KG1 (cell line): ENCODE data around the gene GCSAM.

ENCODE experiments used
- DNase-seq: peaks from one replicate; lab custom pipeline; 2025; lab: John Stamatoyannopoulos, UW

The GCSAM gene

DNA sequence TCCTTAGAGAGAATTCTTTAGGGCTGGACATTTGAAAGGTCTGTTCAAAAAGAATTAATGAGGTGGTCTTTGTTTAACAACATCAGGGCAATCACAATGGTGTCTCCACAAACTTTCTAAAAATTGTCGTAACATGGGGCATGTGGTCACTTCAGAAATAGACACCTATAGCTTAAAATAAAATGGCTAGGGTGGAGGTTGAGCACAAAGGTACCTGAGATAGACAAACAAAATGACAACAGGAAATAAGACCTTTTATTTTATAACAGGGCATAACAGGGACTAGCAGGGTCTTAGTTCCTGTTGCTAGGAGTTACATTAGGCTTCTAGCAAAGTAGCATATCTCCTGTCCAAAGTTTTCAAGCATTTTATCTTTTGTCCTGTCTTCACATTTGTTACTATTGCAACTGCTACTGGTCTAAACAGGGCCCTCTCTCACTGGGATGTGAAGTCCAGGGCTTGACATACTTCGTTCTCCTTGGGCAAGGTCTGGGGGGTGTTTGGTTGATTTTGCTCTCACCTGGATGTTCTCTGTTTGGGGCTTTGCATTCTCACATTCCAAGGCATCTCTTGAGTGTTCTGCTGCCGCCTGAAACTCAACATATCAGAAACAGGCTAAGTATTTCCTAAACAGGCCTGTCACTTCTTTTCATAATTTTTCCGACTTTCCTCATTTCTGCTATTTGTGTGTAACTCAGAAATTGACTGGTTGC, 3.0 kb downstream of the GCSAM start:
- no peak for DNase-seq

GRCh38 chr3:112128843-112129727, 4.0 kb downstream of the GCSAM start:
- no peak for DNase-seq

- no peak for DNase-seq
These were observed 5.2 kb downstream of the GCSAM start for GRCh38 chr3:112127522-112128494.

GRCh38 chr3:112126511-112126911, 6.5 kb downstream of the GCSAM start:
- DNase-seq, result no peak

- DNase-seq, result no peak
These were observed 8.0 kb downstream of the GCSAM start for GRCh38 chr3:112124907-112125607.

- no peak for DNase-seq
These were observed 9.5 kb downstream of the GCSAM start for GRCh38 chr3:112123548-112123947.

DNA sequence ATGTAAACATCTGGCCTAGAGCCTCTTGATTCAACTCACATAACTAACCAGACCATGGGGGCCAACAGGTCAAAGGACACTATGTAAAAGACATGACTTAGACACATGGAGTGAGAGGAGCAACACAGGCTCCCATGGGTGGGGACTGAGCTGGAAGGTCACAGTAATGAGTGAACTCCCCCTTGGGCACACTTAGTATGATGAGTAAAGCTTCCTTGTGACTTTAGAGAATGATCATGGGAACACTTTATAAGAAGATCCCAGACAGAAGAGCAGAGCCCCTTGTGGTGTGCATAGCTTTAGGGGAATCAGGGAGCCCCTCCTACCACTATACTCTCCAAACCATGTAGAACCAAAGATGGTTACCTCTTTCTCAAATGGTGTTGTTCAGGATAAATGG, 10.2 kb downstream of the GCSAM start:
- no peak for DNase-seq

DNA sequence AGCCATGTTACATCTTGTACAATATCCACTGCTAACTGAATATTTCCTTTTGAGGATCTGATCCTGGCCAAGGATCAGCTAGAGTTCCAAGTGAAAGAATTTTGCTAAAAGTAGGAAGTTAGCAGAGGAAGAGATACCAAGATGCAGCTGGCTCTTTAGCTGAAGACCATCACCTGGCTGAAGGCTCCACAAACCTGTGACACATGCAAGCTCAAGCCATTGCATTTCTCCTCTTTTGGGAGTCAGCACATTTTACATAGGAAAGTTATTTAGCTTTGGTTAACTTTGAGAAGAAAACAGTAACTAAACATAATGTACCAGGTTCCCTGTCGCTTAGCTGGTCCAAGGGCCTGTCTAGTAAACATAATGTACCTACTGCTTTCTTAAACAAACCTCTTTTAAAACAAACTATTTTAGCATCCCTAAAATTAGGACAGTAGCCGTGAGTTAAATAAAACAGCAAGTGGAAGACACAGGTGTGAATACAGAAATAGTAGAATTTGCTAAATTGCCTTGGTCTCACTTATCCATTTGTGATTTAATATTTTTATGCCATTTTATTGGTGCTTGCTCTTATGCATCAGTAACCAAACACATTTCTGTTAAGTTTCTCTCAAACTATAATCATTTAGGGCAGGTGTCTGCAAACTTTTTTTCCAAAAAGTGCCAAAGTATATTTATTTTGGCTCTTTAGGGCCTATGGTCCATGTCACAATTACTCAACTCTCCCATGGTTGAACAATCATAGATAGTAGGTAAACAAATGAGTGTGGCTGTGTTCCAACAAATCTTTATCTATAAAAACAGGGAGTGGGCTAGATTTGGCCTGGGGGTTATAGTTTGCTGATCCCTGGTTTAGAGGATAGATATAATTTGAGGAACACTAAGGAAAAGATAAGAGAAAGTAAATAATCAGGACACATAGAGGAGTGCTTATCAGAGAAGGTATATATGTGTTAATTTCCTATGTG, 11.2 kb downstream of the GCSAM start:
- no peak for DNase-seq

DNA sequence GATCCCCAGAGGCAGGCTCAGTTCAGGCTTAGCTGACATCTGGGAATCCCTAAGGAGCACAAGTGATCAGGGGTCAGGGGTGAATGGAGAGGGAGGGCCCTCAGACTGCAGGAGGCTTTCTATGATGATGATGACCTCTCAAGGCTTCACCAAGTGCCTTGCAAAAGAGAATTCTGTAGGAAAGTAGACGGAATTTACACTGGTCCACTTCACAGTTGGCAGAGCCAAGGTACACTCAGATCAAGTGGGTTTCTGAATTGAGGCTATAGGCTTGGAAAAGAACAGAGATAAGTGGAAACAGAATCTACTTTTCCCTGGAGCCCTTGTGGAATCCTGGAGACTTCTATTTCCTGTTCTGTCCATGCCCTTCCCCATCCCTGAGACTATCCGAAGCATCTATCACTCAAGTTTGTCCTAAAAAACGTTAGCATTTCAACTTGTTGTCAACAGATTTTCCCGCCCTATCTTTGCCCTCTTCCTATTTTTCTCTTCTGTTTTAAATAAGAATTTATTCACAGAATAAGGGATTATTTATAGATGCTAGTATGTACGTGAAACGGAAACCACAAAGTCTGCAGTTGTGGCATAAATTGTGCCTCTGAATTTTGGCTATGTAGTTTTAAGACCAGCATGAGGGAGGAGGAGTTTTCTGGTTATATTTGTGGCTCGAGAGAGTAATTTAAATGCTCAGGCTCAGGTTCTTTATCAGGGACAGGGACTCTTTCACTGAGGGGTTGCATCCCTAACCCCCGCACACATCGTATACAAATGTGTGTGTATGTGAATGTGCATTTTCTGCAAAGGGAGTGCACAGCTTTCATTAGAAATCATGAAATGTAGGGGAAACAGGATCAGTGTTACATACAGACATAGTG, 12.8 kb downstream of the GCSAM start:
- peak; percentile 37 for DNase-seq

DNA sequence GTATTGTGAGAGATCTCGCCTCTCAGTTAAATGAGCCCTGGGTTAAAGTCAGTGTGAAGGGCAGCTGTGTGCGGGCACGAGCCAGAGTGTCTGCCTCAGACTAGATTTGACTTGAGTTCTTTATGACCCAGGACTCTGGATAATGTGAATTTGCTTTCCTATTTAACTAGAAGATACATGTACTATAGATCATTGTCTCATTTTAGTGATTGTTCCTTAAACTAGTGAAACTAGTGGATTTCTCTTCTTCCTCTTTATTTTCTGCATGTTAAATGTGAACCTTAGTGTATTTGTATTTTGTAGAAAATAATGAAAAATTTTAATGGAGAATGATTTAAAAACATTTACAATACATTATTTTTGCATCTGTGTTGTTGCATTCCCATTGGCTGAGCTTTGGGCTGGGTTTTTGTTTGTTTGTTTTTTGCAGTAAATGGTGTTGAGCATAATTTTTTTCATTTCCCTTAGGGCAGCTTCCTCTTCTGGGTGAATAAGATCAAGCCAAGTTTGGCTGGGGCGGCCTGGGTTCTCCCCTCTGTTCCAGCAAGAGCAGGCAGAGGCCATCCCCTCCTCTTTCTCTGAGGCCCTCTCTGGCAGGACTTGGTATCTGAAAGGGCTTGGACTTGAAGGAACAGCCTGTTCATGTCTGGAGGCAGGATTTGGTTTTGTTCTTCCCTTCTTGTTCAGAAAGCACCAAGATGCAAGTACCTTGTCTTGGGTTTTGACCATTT, 15.0 kb downstream of the GCSAM start:
- no peak for DNase-seq

GRCh38 chr3:112117415-112117814, 15.6 kb downstream of the GCSAM start:
- DNase-seq, result no peak

- DNase-seq, result no peak
These were observed 16.3 kb downstream of the GCSAM start for GRCh38 chr3:112116748-112117186.

DNA sequence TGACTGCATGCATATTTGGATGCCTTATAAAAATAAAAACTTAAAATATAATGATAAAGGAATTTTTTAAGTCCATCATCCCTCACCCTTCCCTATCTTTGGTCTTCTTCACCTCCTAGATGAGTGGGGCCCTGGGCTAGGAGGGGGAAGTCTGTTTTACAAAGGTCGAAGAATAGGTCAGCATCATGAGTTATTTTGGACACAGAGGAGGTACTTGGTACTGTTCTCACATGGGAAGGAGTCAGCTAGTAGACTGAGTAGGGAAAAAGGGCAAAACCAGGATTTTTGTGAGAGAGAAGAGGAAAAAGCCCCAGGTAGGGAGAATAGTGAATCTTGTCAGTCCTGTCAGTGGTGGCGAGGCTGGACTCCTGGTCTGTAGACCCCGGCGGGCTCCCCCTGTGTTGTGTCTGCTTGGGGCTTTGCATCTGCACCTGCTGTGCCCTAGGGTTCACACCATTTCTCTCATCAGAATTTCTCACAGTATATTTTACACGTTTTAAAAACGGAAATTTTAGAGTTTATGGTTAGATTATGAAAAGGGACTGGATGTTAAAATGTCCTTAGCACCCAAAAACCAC, 17.2 kb downstream of the GCSAM start:
- no peak for DNase-seq

DNA sequence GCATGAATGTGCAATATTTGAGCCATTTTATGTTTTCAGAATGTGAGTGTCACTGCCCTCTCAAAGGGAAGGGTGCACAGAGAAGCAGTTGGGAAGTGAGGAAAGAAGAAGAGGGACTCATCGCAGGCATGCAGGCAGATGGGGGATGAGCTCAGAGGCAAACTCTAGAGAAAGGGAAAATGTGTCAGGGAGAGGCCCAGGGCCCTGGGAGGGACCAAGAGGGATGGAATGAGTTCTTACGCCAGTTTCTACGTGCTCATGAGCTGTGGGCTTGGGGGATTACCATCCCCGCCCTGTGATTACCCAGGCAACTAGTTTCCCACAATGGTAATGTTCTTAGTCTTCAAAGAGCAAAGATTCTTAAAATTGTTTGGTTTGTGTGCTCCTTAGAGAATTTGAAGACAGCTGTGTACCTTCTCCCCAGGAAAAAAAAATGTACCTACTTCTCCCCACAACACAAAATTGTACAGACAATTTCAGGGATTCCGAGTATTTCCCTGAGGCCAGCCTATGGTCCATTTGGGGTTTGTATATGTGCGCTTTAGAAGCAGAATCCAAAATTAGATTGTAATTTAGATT, 17.8 kb downstream of the GCSAM start:
- DNase-seq, result no peak

DNA sequence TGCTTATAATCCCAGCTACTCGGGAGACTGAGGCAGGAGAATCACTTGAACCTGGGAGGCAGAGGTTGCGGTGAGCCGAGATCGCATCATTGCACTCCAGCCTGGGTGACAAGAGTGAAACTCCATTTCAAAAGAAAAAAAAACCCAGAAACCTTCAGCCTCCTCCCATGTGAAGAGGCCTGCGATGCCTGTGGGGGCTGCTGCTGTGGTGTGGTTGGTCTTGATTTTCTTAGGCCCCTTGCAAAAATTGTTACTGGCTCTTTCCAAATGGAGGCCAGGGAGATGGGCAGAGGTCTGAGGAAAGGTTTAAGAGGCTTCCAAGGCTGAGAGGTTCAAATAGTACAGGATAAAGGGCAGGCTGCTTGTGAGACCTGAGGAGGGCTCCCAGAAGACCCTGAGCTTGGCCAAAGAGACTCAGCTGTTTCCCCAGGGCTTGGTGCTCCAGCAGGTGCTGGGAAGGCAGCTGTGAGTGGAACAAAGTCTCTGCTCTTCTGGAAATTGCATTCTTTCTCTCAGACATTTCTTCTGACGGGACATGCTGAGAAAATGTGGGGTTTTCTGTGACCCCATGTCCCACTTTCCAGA, 18.4 kb downstream of the GCSAM start:
- DNase-seq, result no peak

DNA sequence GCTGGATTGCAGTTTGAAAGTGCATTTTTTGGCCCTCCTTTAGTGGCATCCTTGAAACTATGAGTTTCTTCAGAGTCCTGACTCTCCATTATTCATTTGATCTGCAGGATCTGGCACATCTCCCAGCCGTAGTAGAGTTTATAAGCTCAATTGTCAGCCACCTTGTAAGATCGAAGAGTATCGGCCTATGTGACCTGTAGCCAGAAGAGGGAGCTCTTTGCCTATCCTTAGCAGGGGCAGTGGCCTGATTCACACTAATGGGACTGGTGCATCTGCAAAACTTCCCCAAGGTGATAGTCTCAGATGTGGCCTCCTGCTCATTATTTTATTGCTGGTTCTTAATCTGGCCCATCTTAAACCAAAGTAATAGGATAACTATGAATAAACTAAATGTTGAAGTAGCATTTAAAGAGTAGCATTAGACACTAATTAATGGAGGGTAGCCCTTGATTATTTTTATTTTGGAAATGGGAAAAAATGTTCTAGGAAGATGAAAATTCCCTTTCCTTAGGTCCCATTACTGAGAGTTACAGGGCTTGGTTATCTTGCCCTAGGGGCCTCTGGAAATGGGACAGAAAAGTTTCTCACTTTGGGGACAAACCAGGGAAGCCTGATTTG, 21.2 kb downstream of the GCSAM start:
- DNase-seq, result peak; percentile 53

GRCh38 chr3:112109322-112109721, 23.7 kb downstream of the GCSAM start:
- DNase-seq, result no peak
